BJ (cell line): ENCODE measurements around the gene UBE2QL1. TPM values are rescaled to one million over a fixed set of nuclear protein-coding genes. Genes with fewer than 3 reads are reported as not detected.
"Not testable (repeated sequence)": the region's sequence is repeated elsewhere in the genome, so short reads cannot be mapped to it uniquely, and the experiment has no call there.

ENCODE experiments used
- CTCF ChIA-PET: fragments of 350-600 bp; formaldehyde crosslinking; extraction: SDS; loops from one replicate; lab custom pipeline; 2021; ENCODE audit warnings: antibody characterized with exemption, inconsistent platforms; lab: Yijun Ruan, JAX
- POLR2A ChIA-PET: fragments of 300-600 bp; sonication (Branson Sonifier 250); formaldehyde crosslinking; extraction: SDS; loops from one replicate; lab custom pipeline; 2021; ENCODE audit warnings: antibody characterized with exemption; lab: Charles Lee
- DNase-seq: peaks from one replicate; pipeline ENCODE4 v3.0.0-alpha.2; 2011; ENCODE audit warnings: low read depth
- H3K27me3 ChIP-seq: 2 replicates; pipeline ENCODE4 v1.6.0; 2011; ENCODE audit warnings: low read length; ENCODE audit not compliant: control insufficient read depth, insufficient read depth
- H3K36me3 ChIP-seq: 2 replicates; pipeline ENCODE4 v1.5.1; 2011; ENCODE audit warnings: low read length; ENCODE audit not compliant: control insufficient read depth, insufficient read depth
- H3K4me3 ChIP-seq: 2 replicates; pipeline ENCODE4 v1.5.1; 2011; ENCODE audit warnings: low read depth, mild to moderate bottlenecking, control low read depth, low read length
- CTCF ChIP-seq: IDR thresholded peaks from 2 replicates; pipeline ENCODE4 v1.5.1; 2011; ENCODE audit warnings: low read depth, mild to moderate bottlenecking, control low read depth, inconsistent platforms, low read length, moderate library complexity; ENCODE audit not compliant: insufficient read depth
- polyA plus RNA-seq: library from polyadenylated mRNA; depleted of rRNA; stranded (reverse); fragments of >200 nt; gene quantifications from 2 replicates; pipeline ENCODE4 v1.2.3, GENCODE V29; 2011

UBE2QL1 gene
- polyA plus RNA-seq, 1 experiment, result not detected

- CTCF ChIA-PET, result interaction anchor here (0.6 kb wide), 1 partner anchor 1002 kb away, joined by 3 read pairs; no protein-coding TSS in a partner anchor
- no peak for TF ChIP-seq CTCF
- POLR2A ChIA-PET, result no interaction called here
- H3K36me3 ChIP-seq, result no peaks in the 10 kb centered on the region
- H3K4me3 ChIP-seq, result no peak overlapping the region
- no peaks in the 10 kb centered on the region for H3K27me3 ChIP-seq
- no peak for DNase-seq
Observed at GRCh38 chr5:6505783-6506557, 57.3 kb downstream of the UBE2QL1 start.

- Histone ChIP-seq H3K4me3 (no peak overlapping the region), H3K36me3 (no peaks in the 10 kb centered on the region), H3K27me3 (no peaks in the 10 kb centered on the region)
- ChIA-PET CTCF (interaction anchor here (0.6 kb wide), 1 partner anchor 1002 kb away, joined by 3 read pairs; no protein-coding TSS in a partner anchor), POLR2A (no interaction called here)
- DNase-seq, result no peak
- no peak for TF ChIP-seq CTCF
Observed at GRCh38 chr5:6506611-6507010, 58.0 kb downstream of the UBE2QL1 start.

GRCh38 chr5:6508931-6509330 lies 60.3 kb downstream of the UBE2QL1 start:
- H3K4me3 ChIP-seq, result no peak overlapping the region
- ChIA-PET CTCF (interaction anchor here (0.5 kb wide), 1 partner anchor 961 kb away, joined by 3 read pairs; no protein-coding TSS in a partner anchor), POLR2A (no interaction called here)
- TF ChIP-seq CTCF, result no peak
- no peak for DNase-seq
- H3K27me3 ChIP-seq, result no peaks in the 10 kb centered on the region
- H3K36me3 ChIP-seq, result no peaks in the 10 kb centered on the region

- TF ChIP-seq CTCF, result no peak
- no peaks in the 10 kb centered on the region; the same call in 1 of the 2 replicates for H3K27me3 ChIP-seq
- POLR2A ChIA-PET, result no interaction called here
- no peak for DNase-seq
- CTCF ChIA-PET, result no interaction called here
- no peak overlapping the region for H3K4me3 ChIP-seq
- H3K36me3 ChIP-seq, result no peaks in the 10 kb centered on the region
Observed at GRCh38 chr5:6510132-6510531, 61.5 kb downstream of the UBE2QL1 start.

GRCh38 chr5:6510973-6511372 lies 62.3 kb downstream of the UBE2QL1 start:
- POLR2A ChIA-PET, result no interaction called here
- no peak for TF ChIP-seq CTCF
- H3K27me3 ChIP-seq, result no peaks in the 10 kb centered on the region; the same call in 1 of the 2 replicates

GRCh38 chr5:6515812-6516211 lies 67.2 kb downstream of the UBE2QL1 start:
- POLR2A ChIA-PET, H3K27me3 ChIP-seq, CTCF ChIA-PET, H3K36me3 ChIP-seq, H3K4me3 ChIP-seq, DNase-seq: not testable (repeated sequence)

More at GRCh38 chr5:6510973-6511372, 62.3 kb downstream of the UBE2QL1 start:
- Histone ChIP-seq H3K4me3 (no peak overlapping the region), H3K36me3 (no peaks in the 10 kb centered on the region)
- CTCF ChIA-PET, result no interaction called here
- no peak for DNase-seq
